NCI-H2107 treated with DMSO at 0.1 percent for 48 hours (cell line): ENCODE data around the gene SMURF1.

Experiments
- DNase-seq: peaks from one replicate; lab custom pipeline; 2025; ENCODE audit not compliant: unreplicated experiment; lab: John Stamatoyannopoulos, UW

The SMURF1 gene

DNA sequence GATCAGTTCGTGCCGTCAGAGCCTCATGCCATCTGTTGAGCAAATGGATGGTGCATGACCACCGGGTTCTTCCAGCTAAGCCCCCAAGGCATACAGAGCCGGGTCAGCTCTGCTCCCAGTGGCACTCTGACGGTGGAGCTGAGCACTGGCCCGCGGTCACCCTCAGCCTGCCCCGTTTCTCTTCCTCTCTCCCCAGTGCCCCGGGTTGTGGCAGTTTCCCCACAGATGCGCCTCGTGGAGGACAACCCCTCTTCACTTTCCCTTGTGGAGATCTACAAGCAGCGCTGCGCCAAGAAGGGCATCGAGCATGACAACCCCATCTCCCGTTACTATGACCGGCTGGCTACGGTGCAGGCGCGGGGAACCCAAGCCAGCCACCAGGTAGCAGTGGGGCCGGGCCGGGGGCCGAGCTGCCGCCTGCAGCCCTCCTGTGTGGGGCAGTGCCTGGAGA lies 135.7 kb downstream of the SMURF1 start:
- no peak for DNase-seq

DNA sequence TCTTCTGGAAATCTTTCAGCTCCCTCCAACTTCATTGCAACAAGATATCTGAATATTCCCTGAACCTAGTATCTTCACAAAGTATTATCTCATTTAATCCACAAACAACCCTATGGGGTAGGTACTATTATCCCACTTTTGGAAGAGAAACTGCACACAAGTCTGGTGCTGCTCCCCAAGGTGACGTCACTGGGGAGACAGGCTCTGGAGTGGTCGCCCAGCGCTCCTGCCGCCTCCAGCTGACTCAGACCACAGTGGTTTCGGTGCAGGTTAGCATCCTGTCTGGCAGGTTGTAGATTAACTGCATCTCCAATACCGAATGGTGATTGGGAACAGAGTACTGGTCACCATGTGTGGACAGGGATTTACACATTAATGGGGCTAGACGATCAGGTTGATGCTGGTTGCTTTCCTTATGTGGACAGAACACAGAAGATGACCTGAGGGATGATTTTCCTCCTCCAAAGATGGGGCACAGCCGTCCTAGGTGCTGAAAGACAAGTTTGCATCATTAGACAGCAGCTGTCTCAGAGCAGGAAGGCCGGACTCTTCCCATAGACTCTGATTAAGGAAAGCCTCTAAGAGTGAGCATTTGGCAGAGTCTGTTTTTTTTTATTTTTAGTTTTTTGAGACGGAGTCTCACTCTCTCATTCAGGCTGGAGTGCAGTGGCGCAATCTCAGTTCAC lies 137.0 kb downstream of the SMURF1 start:
- DNase-seq, result no peak

DNA sequence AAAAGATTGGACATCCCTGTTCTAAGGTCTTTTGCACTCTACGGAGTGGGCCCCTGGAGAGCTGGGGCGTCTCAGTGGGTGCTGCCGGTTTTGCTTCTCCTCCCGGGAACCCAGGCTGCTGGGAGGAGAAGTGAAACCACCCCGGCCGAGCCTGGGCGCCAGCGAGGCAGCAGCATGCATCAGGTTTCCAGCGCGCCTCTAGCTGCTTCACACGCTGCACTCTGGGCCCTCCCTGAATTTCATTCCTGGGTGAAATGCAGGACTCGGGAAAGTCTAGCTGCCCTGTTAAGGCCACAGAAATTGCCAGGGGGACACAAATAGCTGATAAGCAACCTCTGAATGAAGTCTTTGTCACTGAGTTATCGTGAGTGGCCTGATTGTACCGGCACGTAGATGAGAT lies 138.1 kb downstream of the SMURF1 start:
- DNase-seq, result no peak

- no peak for DNase-seq
Observed at GRCh38 chr7:99004781-99005500, 139.0 kb downstream of the SMURF1 start.

GRCh38 chr7:99004216-99004615 lies 139.7 kb downstream of the SMURF1 start:
- no peak for DNase-seq

DNA sequence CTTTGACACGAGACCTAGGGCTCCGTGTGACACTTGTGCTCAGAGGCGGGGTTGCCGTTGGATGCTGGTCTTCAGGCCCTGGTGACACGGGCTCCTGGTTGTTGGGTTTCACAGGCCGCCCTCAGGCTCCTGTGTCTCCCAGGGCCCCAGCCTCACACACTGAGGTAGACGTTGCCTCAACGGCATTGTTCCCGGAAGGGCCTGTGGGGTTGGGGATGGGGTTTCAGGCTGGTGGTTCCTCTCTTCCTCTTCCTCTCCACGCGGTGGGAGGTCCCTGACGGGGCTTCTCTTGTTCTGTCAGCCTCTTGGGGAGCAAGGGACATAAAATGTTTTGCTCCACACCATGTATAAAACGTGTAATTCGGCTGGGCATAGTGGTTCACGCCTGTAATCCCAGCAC lies 140.5 kb downstream of the SMURF1 start:
- no peak for DNase-seq

- no peak for DNase-seq
Observed at GRCh38 chr7:99002827-99003212, 141.1 kb downstream of the SMURF1 start.

- no peak for DNase-seq
Observed at GRCh38 chr7:99002148-99002826, 141.6 kb downstream of the SMURF1 start.

GRCh38 chr7:99001482-99002147 lies 142.3 kb downstream of the SMURF1 start:
- DNase-seq, result no peak

GRCh38 chr7:99000904-99001465 lies 142.9 kb downstream of the SMURF1 start:
- no peak for DNase-seq

DNA sequence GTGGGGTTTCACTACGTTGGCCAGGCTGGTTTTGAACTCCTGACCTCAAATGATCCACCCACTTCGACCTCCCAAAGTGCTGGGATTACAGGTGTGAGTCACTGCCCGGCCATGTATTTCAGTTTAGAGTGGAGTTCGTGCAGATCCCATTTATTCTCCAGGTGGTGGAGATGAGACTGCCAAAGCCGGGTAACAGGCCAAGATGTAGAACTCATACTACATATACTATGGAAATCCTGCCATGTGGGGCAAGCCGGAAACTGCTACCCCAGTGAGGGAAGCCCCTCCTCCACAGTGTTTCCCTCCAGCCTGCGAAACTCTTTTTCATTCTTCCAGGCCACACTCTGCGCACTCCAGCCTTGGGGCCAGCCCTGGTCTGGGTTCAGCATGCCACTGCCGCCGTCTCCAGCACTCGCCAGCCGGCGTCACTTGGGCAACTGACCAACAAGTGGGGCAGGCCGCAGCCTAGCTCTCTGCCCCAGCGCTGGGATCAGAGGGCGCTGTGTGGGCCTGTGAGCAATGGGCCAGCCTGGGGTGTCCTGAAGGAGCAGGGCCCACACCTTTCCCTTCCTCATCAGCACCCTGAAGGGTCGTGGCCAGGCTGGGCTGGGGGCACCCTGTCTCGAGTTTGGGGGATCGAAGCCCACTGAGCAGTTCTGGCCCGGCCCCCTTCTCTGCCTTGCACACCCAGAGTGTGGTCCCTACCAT lies 143.6 kb downstream of the SMURF1 start:
- DNase-seq, result no peak

DNA sequence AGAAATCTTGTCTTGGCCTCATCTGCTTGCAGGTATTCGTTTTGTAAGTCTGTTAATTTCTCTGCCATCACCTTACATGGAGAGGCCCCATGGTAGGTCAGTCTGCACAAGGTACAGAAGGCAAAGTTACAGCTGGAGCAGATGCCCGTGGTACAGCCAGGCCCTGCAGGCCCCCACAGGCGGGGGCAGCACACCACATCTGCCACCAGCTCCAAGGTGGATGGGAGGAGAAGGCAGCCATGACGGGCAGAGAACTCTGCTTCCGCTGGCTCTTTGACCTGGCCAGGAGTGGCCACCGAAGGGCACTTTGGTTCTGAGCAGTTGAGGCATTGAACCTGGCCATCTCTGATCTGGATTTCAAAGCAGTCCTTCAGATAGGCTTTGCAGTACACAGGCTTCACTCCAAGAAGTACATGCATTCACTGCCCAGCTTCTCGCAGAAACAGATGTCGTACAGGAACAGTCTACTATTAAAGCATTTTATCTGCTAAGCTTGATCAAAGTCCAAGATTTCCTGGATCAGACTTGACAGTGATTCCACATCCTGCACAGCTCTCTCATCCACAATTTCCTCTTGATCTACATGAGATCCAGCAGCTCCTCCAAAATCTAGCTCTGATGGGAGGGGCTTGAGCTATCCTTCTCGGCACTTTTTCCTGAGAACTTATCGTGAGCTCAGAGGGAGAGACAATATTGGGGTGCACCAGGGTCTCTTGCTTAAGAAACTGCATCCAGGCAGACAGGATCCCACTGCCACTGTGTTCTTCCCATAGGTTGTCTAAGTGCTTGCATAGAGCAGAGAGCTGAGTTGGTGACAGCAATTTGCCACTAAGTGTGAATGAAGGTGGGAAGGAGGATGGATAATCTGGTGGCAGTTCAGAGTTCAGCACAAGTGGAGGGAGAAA lies 144.8 kb downstream of the SMURF1 start:
- DNase-seq, result no peak

GRCh38 chr7:98997846-98998245 lies 146.1 kb downstream of the SMURF1 start:
- no peak for DNase-seq

DNA sequence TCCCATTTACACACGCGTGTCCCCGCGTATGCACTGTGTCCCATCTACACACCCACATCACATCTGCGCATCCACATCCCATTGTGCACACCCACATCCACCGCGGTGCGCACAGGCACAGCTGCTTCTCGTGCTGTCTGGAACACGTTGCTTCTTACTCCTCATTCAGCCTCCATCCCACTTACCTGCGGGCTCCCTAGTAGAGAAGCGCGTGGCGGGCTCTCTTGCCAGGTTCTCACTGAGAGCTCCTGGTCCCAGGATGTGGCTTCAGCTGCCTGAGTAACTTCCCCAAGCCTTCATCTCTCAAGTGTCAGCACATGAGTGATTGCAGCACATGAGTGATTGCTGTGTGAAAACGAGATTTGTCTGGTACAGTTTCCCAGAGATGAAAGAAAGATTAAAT lies 147.8 kb downstream of the SMURF1 start:
- no peak for DNase-seq

DNA sequence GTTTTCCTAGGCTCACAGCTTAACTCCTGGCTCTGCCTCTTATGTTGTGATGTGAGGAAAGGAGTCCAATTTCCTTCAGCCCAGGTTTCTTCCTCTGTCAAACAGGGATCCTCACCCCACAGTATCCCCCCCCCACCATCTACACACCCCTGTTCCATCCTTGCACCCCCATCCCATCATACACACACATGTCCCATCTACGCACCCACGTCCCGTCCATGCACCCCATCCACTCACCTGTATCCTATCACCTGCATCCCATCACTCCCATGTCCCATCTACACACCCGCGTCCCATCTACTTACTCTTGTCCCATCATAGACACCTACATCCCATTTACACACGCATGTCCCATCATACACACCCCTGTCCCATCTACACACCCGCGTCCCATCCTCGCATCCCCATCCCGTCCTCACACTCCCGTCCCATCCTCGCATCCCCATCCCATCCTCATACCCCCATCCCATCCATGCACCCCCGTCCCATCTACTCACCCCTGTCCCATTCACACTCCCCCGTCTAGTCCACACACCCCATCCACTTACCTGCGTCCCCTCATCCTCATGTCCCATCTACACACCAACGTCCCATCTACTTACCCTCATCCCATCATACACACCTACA lies 148.3 kb downstream of the SMURF1 start:
- no peak for DNase-seq

DNA sequence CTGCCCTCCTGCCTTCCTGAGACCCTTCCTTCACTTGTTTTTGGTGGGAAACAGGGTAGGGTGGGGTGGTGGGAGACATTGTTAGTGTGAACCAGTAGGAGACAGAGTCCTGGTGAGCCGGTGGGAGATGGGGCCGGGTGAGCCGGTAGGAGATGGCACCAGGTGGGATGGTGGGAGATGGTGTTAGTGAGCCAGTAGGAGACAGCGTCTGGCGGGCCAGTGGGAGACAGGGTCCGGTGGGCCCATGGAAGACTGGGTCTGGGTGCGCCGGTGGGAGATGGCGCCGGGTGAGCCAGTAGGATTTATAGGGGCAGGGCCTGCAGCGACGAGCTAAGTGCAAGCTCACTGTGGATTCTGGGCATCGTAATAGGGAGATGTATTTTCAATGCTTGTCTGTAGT lies 148.8 kb downstream of the SMURF1 start:
- DNase-seq, result no peak

GRCh38 chr7:98994046-98994944 lies 149.6 kb downstream of the SMURF1 start:
- DNase-seq, result no peak
